Colonic mucosa (tissue), 4 donors: ENCODE measurements around the gene ERFL. TPM values are rescaled to one million over a fixed set of nuclear protein-coding genes. Genes with fewer than 3 reads are reported as not detected.
A peak's percentile ranks its signal among the peaks of the same experiment; 100 is the strongest.

ENCODE experiments used
- DNase-seq: peaks from one replicate; pipeline ENCODE4 v3.0.0-alpha.2; 2020
- H3K27ac ChIP-seq: fragments of 200-600 bp; one replicate; pipeline ENCODE4 v1.8.0; 2021
- H3K27me3 ChIP-seq: fragments of 200-600 bp; one replicate; pipeline ENCODE4 v1.8.0; 2021
- H3K36me3 ChIP-seq: fragments of 200-600 bp; one replicate; pipeline ENCODE4 v1.8.0; 2021
- H3K4me1 ChIP-seq: fragments of 200-600 bp; one replicate; pipeline ENCODE4 v1.8.0; 2021; ENCODE audit warnings: mild to moderate bottlenecking
- H3K4me3 ChIP-seq: fragments of 200-600 bp; one replicate; pipeline ENCODE4 v1.8.0; 2021
- H3K9ac ChIP-seq, 2 donors: one replicate each; pipeline ENCODE4 v1.7.0; 2013; ENCODE audit warnings: control low read depth in 2 of 2, low read depth in 2 of 2, low read length in 2 of 2
- H3K9me3 ChIP-seq: fragments of 200-600 bp; one replicate; pipeline ENCODE4 v1.8.0; 2021
- intact Hi-C: fragments of 100-400 bp; cut with DNase I; formaldehyde crosslinking; loops from one replicate; pipeline ENCODE4 v1.14.1; 2022
- total RNA-seq, 2 donors: library from RNA; stranded (reverse); fragmentation: NEBNext Ultra II Directional in 1 of 2; extraction: Animal tissue kit (Norgen Biotek cat#: 25700) in 1 of 2; gene quantifications; one replicate each; pipeline ENCODE4 v1.2.1, GENCODE V29; 2021
- TF ChIP-seq, protein P1 (sequence below): fragments of 200-600 bp; IDR thresholded peaks from one replicate; pipeline ENCODE4 v1.8.0; 2022; ENCODE audit warnings: antibody characterized with exemption, mild to moderate bottlenecking
- donor health status: healthy.
- donor health status: DM: no; HTN: no; CAD: no.
- donor health status: DM: no; HTN: no; CAD: no.

ERFL gene
- total RNA-seq, 2 donors from 2014 or later = 0.42 to 0.47 TPM

DNA sequence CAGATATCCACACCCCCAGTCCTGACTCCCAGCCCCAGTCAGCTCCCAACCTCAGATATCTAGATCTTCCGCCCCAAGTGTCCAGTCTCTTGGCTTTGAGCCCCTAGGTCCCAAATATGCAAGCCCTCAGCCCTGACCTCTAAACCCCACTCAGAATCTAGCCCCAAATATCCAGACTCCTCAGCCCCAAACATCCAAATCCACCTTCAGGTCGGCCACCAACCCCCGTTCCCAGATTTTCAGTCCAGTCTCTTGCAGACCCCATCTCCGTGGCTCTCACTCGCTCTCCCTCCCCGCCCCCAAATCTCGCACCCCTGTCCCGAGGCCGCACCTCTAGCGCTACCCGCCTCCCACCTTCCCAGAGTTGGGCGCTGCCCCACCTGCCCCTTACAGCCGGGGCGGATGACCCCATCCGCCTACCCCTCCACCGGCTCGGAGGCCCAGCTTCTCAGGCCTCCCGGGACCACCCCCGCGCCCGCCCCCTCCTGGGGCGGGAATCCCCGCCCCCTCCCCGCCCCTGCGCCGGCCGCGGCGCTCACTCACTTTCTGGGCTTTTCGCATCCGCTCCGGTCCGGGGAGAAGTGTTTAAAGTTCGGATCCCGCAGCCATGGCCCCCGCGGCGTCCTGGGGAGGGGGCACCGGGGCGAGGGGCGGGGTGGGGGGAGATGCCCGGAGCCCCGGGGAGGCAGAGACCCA is 604 bp downstream of the ERFL start:
- H3K9ac ChIP-seq = peak overlapping the region in 1 of 2 donors; percentile 34
- no peaks in the 10 kb centered on the region for H3K9me3 ChIP-seq
- DNase-seq = no peak
- no peak overlapping the region for H3K27ac ChIP-seq
- H3K27me3 ChIP-seq = peaks cover 21% of the 10 kb centered on the region
- no peaks in the 10 kb centered on the region for H3K36me3 ChIP-seq
- TF ChIP-seq, protein P1, sequence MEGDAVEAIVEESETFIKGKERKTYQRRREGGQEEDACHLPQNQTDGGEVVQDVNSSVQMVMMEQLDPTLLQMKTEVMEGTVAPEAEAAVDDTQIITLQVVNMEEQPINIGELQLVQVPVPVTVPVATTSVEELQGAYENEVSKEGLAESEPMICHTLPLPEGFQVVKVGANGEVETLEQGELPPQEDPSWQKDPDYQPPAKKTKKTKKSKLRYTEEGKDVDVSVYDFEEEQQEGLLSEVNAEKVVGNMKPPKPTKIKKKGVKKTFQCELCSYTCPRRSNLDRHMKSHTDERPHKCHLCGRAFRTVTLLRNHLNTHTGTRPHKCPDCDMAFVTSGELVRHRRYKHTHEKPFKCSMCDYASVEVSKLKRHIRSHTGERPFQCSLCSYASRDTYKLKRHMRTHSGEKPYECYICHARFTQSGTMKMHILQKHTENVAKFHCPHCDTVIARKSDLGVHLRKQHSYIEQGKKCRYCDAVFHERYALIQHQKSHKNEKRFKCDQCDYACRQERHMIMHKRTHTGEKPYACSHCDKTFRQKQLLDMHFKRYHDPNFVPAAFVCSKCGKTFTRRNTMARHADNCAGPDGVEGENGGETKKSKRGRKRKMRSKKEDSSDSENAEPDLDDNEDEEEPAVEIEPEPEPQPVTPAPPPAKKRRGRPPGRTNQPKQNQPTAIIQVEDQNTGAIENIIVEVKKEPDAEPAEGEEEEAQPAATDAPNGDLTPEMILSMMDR = no peak
- H3K4me3 ChIP-seq = peak overlapping the region; percentile 42
- H3K4me1 ChIP-seq = peaks cover 5% of the 10 kb centered on the region
- intact Hi-C loops = no loop called here

DNA sequence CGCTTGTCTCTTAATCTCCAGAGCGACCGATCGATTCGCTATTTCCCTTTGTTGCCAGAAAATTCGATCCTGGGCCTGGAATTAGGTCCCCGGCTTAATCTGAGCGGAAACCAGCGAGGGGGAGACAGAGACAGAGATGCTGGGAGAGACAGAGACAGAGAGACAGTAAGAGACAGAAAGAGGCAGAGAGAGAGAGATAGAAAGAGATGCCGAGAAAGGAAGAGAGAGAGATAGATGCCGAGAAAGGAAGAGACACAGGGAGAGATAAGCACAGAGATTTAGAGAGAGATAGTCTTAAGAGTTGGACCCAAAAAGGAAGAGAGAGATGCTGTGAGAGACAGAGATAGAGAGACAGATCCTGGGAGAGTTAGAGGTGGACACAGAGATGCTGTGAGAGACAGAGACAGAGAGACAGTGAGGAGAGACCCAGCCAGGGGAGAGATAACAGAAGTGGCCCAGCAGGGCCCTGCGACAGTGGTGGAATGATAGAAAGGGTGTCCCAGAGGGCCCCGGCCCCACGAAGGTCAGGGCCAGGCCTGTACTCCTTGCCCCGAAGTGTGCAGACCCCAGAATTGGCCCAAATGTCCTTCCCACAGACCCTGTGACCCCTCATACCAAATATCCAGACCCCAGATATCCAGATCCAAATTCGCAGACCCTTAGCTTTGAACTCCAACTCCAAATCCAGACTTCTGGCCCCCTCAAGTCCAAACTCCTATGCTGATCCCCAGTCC is 1.3 kb downstream of the ERFL start:
- no peaks in the 10 kb centered on the region for H3K9me3 ChIP-seq
- H3K27me3 ChIP-seq = peaks cover 27% of the 10 kb centered on the region
- H3K36me3 ChIP-seq = no peaks in the 10 kb centered on the region
- TF ChIP-seq, protein P1 = no peak
- no peak overlapping the region for H3K4me3 ChIP-seq
- intact Hi-C loops = no loop called here
- no peak for DNase-seq
- H3K27ac ChIP-seq = no peak overlapping the region
- H3K4me1 ChIP-seq = peaks cover 5% of the 10 kb centered on the region
- no peak overlapping the region for H3K9ac ChIP-seq

DNA sequence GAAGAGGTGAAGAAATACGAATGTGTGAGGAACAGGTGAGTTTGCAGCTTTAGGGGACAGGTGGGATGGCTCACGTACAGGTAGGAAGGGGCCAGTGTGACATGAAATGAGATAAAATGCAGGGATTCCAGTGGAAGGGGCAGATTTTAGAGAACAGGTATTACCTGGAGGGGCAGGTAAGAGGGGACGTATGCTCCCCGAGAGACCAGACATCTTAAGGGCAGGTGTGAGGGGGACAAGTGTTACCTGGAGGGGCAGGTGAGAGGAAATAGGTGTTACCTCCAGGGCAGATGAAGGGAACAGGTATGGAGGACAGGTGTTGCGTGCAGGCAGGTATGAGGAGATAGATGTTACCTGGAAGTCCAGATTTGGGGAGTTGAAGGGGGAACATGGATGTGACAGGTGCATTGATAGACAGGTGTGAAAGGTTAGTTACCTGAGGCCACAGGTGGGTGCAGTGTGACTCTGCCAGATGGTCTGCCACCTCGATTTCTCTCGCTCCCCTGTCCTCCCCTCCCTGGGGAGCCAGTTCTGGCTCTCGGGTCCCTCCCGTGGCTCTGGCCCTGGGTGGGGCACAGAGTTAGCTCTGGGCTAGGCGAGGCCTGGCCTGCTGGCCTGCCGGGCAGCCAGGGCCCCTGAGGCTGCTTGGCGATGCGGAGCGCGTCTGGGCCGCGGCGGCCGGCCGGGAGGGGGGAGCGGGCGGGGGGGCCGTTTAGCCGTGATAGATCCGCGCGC is 2.1 kb downstream of the ERFL start:
- H3K27me3 ChIP-seq = peaks cover 27% of the 10 kb centered on the region
- TF ChIP-seq, protein P1 = no peak
- H3K27ac ChIP-seq = no peak overlapping the region
- no peaks in the 10 kb centered on the region for H3K36me3 ChIP-seq
- no peak for DNase-seq
- no peak overlapping the region for H3K9ac ChIP-seq
- no peaks in the 10 kb centered on the region for H3K9me3 ChIP-seq
- H3K4me3 ChIP-seq = no peak overlapping the region
- intact Hi-C loops = no loop called here
- peaks cover 5% of the 10 kb centered on the region for H3K4me1 ChIP-seq

DNA sequence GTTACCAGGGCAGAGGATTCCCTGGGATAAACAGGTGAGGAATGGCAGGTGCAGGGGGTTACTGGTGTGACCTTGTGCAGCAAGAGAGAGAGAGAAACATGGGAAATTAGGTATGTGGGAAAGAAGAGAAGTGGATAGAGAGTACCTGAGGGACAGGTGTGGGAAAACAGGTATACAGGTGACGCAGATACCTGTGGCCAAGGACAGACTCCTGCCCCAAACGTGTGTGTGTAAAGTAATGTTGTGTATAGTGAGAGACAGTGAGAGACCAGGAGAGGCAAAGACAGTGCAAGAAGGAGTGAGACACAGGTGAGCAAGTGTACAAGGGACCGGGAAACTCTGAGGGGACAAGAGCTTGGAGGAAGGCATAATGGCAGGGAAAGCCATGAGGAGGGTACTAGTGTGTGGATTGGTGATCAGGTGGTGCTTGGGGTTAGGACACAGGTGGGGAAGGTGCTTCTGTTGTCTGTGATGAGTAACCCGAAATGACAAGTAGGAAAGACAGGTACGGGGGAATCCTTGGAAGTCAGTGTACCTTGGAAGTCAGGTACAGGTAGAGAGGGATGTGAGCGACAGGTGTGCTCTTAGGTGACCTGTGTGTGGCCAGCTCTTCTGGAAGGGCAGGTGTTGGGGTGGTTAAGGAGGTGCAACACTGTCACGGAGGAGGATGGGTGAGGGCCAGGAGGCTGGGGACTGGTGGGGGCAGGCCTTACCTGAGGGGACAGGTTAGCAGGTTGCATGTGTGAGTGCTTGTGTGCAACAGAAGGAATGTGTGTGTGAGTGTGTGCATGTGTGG is 2.8 kb downstream of the ERFL start:
- Histone ChIP-seq H3K4me3 (no peak overlapping the region), H3K4me1 (peaks cover 5% of the 10 kb centered on the region), H3K36me3 (no peaks in the 10 kb centered on the region), H3K9ac (no peak overlapping the region), H3K27me3 (peaks cover 27% of the 10 kb centered on the region), H3K9me3 (no peaks in the 10 kb centered on the region), H3K27ac (no peak overlapping the region)
- intact Hi-C loops = no loop called here
- no peak for DNase-seq
- TF ChIP-seq, protein P1 = no peak
